H1 (cell line): ENCODE data around the gene TMEM151B.

Source experiments
- CREB1 ChIP-seq: IDR thresholded peaks from 2 replicates; pipeline ENCODE4 v1.6.1; 2012; ENCODE audit warnings: inconsistent platforms
- EP300 ChIP-seq, 2 experiments: IDR thresholded peaks; 1 replicate in 1 of 2; 2 replicates in 1 of 2; pipeline ENCODE4 v1.6.1; 2011 to 2012; ENCODE audit warnings: low read depth in 2 of 2, low read length in 2 of 2, mild to moderate bottlenecking in 2 of 2, borderline replicate concordance in 1 of 2, inconsistent platforms in 1 of 2, moderate library complexity in 1 of 2
- EZH2 ChIP-seq: fragments of 200-600 bp; sonication (generic); IDR thresholded peaks from 2 replicates; pipeline ENCODE4 v1.7.1; 2012; ENCODE audit warnings: low read depth, mild to moderate bottlenecking, moderate library complexity, low read length, inconsistent platforms; ENCODE audit not compliant: severe bottlenecking
- HDAC6 ChIP-seq: IDR thresholded peaks from one replicate; pipeline ENCODE4 v1.7.1; 2012; ENCODE audit warnings: low read depth, mild to moderate bottlenecking, inconsistent platforms, low read length, moderate library complexity
- KDM5A ChIP-seq: fragments of 200-600 bp; IDR thresholded peaks from 2 replicates; pipeline ENCODE4 v1.7.1; 2012; ENCODE audit warnings: mild to moderate bottlenecking, low read length, inconsistent platforms, mixed read lengths
- POLR2AphosphoS5 ChIP-seq: IDR thresholded peaks from 2 replicates; pipeline ENCODE4 v1.6.1; 2011; ENCODE audit warnings: low read depth, low read length
- RFX5 ChIP-seq: IDR thresholded peaks from 2 replicates; pipeline ENCODE4 v1.6.1; 2011; ENCODE audit warnings: low read depth, low read length, improper control_type of control experiment, borderline replicate concordance
- TF ChIP-seq, protein P1 (sequence below), 3 experiments: IDR thresholded peaks; 1 replicate in 2 of 3; 2 replicates in 1 of 3; pipeline versions ENCODE4 v1.5.1 to v1.6.1; 2011; ENCODE audit warnings: low read length in 3 of 3, mild to moderate bottlenecking in 3 of 3, inconsistent platforms in 2 of 3, low read depth in 1 of 3, moderate library complexity in 1 of 3; ENCODE audit not compliant: insufficient read depth in 1 of 3; ENCODE audit errors: control extremely low read depth in 1 of 3

DNA sequence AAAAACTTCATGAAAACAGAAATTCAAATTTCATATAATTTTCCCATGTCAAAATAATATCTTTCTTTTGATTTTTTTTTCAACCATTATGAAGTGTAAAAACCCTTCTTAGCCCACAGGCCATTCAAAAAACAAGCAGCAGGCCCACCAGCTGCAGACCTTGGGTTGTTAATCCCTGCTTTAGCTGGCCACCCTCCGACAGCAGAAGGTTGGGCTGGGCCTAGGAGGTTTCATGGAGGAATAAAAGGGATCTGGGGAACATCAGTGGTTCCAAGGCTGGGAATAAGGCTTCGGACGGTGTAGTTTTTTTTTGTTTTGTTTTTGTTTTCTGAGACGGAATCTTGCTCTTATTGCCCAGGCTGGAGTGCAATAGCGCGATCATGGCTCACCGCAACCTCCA is 26.9 kb upstream of the TMEM151B start:
- TF ChIP-seq, protein P1, sequence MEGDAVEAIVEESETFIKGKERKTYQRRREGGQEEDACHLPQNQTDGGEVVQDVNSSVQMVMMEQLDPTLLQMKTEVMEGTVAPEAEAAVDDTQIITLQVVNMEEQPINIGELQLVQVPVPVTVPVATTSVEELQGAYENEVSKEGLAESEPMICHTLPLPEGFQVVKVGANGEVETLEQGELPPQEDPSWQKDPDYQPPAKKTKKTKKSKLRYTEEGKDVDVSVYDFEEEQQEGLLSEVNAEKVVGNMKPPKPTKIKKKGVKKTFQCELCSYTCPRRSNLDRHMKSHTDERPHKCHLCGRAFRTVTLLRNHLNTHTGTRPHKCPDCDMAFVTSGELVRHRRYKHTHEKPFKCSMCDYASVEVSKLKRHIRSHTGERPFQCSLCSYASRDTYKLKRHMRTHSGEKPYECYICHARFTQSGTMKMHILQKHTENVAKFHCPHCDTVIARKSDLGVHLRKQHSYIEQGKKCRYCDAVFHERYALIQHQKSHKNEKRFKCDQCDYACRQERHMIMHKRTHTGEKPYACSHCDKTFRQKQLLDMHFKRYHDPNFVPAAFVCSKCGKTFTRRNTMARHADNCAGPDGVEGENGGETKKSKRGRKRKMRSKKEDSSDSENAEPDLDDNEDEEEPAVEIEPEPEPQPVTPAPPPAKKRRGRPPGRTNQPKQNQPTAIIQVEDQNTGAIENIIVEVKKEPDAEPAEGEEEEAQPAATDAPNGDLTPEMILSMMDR (IDR thresholded peaks at IDR 0.05; ENCODE audit: control extremely low read depth in 1 of 3, insufficient read depth in 1 of 3, low read depth in 1 of 3, low read length in 3 of 3), result no peak
- TF ChIP-seq CREB1 (no peak), RFX5 (no peak), KDM5A (no peak), EP300 (IDR thresholded peaks at IDR 0.05; ENCODE audit: borderline replicate concordance in 1 of 2, low read depth in 2 of 2, low read length in 2 of 2) (no peak), POLR2AphosphoS5 (no peak), HDAC6 (no peak), EZH2 (no peak)
